NCI-H345 (cell line): ENCODE measurements around the gene CWF19L2.
"Not testable (repeated sequence)": the region's sequence is repeated elsewhere in the genome, so short reads cannot be mapped to it uniquely, and the experiment has no call there.

ENCODE experiments used
- DNase-seq: peaks from one replicate; lab custom pipeline; 2025; lab: John Stamatoyannopoulos, UW

Gene CWF19L2

DNA sequence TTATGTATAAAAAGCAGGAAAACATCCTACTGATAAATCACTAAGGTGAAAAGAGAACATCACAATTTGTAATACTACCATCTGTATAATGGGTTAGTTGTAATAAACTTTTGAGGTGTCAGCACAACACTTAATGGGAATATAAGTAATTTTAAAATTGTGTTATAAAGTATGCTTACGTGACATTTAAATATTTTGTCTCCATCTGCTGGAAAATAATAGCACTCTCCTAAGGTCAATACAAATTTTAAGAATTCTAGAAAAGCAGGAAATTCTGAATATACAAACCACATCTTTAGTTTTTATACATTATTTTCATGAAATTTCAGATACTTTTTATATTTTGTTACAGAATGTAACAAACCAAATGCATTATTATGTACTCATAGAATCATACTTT lies 19.5 kb downstream of the CWF19L2 start:
- no peak for DNase-seq

DNA sequence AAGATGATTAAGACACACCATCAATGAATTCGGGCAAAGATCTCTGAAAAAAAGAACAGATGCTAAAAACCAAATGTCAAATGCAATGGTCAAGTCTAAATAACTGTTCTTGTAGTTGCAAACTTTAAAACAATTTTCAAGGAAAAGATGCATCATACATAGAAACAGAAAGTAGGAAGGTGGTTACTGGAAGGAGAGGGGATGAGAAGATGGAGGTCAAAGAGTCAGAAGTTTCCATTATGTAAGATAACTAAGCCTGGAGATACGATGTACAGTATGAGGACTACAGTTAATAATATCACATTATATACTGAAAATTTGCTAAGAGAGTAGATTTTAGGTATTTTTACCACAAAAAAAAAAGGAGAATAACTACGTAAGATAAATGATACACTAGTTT lies 27.1 kb downstream of the CWF19L2 start:
- no peak for DNase-seq

DNA sequence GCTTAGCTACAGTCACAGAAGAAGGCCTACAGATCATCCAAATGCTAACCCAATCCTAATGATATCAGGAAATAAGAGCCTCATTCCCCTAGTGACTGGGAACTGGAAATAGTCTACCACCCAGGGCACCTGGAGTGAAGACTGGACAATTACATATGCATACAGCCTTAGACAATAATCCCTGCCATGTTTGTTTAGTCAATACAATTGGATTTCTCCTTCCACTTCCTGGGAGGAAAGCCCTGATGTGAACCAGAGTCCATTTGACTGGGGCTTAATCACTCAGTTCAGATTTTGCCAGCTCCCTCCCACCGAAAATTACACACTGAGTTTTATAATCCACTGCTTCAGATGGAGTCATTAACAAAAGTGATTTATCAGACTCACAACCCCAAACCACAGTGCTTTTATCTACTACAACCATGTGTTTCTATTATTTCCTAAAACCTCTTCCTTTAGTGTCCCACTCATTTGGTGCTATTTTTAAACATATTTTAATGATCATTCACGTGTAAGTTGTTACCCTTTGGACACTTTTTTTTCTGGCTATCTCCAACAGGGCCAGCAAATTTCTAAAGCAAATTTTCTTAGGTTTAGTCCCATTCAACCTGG lies 29.9 kb downstream of the CWF19L2 start:
- no peak for DNase-seq

DNA sequence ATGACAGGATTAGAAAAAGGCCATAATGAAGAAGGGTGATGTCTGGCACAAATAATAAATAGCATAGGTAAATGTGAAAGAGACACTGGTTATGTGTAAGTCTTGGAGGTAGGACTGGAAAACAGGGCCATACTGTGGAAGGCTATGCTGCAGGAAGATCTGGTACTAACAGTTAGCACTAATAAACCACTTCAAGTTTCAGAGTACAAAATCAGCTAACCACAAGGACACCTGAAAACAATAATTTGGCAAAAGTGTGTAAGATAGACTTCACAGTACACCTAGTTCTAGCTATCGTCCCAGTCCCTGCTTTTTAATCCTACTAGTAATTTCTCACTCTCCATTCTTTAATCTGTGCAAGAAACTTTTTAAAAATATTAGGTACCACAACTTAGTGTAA lies 44.3 kb downstream of the CWF19L2 start:
- DNase-seq, result no peak

DNA sequence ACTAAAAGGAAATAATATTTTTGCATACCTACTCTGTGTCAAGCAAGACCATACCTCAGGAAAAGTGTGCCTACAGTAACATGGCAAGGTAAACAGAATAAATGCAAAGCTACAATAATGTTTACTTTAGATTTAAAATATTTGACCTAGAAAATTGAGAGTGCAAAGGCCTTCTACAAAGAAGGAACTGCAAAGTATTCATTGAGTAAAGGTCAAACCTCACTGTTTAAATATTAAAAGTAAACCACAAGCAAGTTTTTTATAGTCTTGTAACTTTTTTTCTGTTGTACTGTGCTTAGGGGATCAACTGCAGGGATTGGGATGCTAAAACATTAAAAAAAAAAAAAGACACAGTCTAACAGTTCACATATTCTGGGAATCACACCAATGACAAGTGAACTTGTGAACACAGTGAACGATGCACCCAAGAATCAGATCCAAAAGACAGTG lies 48.8 kb downstream of the CWF19L2 start:
- DNase-seq, result no peak

DNA sequence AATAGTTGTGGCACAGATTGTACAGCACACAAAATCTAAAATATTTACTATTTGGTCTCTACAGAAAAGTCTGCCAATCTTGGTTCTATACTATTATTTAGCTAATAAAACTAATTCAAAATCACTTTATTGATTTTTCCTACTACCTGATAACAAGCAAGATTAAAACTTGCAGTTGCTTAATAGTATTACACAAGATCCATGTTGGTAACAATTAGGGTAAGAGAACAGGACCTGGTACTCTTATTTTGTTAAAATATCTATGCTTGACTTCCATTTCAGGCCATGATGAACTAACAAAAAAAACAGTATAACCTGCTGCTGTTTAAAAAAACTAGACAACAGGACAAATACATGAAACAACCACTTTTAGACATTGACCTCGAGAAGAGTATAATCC lies 52.4 kb downstream of the CWF19L2 start:
- no peak for DNase-seq

DNA sequence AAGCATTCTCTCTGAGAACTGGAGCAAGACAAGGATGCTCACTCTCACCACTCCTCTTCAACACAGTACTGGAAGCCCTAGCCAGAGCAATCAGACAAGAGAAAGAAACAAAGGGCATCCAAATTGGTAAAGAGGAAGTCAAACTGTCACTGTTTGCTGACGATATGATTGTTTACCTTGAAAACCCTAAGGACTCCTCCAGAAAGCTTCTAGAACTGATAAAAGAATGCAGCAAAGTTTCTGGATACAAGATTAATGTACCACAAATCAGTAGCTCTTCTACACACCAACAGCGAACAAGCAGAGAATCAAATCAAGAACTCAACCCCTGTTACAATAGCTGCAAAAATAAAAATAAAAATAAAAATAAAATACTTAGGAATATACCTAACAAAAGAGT lies 56.5 kb downstream of the CWF19L2 start:
- DNase-seq, result not testable (repeated sequence)

DNA sequence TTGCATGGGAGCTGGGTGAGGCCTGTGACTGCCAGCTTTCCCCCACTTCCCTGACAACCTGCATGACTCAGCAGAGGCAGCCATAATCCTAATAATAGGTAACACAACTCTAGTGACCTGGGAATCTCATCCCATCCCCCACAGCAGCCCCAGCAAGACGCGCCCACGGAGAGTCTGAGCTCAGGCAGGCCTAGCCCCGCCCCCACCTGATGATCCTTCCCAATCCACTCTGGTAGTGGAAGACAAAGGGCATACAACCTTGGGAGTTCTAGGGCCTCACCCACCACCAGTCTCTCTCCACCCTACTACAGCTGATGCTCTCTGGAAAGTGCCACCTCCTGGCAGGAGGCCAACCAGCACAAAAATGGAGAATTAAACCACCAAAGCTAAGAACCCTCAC lies 60.3 kb downstream of the CWF19L2 start:
- DNase-seq, result no peak

DNA sequence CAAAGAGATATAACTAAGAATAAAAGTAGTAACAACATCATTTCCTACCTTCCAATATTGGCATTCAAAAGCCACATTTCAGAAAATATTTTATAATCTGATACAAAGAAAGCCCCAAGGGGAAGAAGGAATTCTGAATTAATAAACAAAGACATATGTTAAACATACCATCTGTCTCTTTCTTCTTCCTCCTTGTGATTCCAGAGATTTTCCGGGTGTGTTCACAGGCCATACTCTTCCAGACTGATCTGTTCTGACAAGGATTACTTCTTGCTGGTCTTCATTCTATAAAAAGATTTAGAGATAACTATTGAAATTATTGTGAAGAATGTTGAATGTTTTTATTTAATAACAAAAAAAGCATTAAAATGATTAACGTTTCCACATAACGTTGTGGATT lies 65.0 kb downstream of the CWF19L2 start:
- DNase-seq, result no peak

DNA sequence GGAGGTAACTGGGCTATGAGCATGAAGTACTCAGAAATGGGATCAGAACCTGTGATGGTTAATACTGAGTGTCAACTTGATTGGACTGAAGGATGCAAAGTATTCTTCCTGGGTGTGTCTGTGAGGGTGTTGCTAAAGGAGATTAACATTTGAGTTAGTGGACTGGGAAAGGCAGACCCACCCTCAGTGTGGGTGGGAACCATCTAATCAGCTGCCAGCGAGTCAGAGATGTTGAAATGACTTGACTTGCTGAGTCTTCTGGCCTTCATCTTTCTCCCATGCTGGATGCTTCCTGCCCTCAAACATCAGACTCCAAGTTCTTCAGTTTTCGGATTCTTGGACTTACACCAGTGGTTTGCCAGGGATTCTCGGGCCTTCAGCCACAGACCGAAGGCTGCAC lies 66.9 kb downstream of the CWF19L2 start:
- DNase-seq, result not testable (repeated sequence)

DNA sequence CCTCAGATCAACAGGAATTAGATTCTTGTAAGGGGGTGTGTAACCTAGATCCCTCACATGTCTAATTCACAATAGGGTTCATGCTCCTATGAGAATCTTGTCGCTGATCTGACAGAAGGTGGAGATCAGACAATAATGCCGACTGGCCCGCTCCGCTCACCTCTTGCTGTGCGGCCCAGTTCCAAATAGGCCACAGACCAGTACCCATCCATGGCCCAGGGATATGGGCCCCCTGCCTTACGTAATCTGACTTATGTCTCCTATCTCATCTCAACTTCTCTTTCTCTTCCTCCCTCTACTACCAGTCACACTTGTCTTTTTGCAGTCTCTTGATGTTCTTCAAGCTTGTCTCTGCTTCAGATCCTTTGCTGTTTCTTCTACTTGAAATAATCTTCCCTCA lies 70.0 kb downstream of the CWF19L2 start:
- DNase-seq, result no peak

DNA sequence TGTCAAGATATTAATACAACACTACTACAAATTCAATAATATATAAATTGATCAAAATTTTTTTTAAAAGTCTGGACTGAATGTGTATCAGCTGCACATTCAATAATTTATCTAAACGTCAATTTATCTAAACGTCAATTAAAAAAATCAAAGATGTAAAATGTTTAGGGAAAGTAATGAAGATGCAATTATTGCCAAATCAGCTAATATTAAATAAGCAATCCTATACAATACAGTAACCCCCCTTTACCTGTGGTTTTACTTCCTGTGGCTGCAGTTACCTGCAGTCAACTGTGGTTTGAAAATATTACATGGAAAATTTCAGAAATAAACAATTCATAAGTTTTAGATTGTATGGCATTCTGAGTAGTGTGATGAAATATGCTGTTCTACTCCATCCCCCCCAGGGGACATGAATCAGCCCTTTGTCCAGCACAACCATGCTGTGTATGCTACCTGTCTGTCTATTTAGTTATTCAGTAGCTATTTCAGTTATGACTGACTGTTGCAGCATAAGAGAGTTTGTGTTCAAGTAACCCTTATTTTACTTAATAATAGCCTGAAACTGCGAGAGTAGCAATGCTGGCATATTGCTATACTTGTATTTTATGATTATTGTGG lies 72.2 kb downstream of the CWF19L2 start:
- no peak for DNase-seq

DNA sequence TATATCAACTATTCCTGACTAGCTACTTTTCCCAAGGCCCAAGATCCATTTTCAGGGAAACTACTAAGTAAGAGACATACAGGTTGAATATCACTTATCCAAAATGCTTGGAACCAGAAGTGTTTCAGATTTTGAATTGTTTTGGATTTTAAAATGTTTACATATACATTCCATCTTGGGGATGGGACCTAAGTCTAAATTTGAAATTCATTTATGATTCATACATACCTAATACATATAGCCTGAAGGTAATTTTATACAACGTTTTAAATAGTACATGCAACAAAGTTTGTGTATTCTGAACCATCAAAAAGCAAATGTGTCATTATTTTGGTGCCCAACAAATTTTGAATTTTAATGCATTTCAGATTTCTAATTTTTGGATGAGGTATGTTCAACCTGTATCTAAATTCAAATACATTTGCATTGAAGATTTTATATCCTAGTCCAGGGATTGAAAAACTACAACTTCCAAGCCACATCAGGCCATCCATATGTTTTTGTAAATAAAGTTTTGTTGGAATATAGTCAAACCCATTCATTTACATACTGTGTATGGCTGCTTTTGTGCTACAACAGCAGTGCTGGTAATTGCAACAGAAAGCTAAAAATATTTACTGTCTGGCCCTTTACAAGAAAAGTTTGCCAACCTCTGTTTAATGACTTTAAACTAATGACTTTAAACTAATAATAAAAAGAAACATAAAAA lies 73.3 kb downstream of the CWF19L2 start:
- DNase-seq, result no peak

DNA sequence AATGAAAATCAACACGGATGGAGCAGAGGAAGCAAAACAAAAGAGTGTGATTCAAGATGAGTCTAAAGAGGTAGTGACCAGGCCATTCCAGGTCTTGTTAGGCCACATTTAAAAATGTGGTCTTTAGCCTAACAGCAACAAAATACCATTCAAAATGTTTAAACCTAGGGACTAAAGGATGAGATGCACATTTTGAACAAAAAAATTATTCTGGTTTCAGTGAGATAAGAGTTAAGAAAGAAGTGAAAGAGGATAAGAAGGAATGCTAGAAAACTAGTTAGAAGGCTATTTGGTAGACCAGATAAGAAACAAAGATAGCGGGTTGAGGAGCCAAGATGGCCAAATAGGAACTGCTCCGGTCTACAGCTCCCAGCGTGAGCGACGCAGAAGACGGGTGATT lies 85.2 kb downstream of the CWF19L2 start:
- no peak for DNase-seq

DNA sequence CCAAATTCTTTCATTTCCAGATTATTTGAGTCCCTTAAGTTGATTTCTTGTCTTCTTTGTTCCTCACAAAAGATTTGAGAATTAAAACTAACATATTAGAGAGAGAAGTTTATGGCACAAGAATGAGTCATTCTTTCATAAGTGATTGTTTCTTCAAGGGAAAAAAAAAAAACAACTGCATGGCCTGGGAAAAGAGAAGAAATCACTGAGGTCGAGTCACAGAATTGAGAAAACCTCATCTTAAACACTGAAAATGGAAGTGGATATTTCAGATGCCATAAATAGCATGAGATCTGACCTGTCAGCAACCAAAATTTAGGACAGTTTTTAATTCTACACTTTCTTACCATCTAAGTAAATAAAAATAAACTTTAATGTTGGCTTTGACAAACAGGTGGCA lies 87.2 kb downstream of the CWF19L2 start:
- DNase-seq, result no peak

DNA sequence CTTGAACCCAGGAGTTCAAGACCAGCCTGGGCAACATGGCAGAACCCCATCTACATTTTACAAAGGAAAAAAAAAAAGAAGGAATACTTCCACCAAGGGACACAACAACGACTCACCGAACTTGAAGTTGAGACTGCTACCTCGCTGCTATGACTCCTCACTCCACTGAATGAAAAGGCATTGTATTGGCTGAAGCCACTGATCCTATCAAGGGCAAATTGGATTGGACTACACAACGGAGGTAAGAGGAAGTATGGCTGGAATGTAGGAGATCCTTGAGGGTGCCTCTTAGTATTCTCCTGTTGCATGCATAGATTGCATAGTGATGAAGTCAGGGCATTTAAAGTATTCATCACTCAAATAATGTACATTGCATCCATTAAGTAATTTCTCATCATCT lies 97.9 kb downstream of the CWF19L2 start:
- no peak for DNase-seq

DNA sequence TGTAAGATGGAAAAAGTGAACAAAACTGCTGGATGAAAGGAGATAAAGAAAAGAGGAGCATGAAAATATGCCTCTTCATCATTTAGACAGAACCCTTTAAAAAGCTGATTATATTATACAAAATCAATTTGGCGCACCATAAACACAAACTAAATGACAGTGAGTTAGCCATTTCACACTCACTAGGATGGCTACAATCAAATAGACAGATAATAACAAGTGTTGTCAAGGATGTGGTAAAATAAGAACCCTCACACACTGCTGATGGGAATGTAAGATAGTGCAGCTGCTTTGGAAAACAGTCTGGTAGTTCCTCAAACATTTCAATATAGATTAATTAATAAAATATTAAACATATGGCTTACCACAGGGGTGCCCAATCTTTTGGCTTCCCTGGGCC lies 99.7 kb downstream of the CWF19L2 start:
- DNase-seq, result no peak

DNA sequence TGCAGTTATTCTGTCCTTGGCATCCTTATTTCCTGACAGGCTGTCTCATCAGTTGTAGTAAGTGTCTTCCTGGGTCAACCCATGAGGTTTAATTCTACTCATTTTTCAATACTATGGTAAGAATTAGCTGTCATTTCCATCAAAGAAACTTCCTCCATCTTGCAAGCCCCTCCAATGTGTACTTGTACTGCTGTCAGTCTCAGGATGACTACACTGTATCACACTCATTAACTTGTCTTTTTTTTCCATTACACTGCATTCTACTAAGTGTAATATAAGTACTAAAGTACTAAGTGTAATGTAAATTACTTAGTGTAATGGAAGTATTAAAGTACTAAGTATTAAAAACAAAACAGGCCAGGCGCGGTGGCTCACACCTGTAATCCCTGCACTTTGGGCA lies 102.8 kb downstream of the CWF19L2 start:
- no peak for DNase-seq

DNA sequence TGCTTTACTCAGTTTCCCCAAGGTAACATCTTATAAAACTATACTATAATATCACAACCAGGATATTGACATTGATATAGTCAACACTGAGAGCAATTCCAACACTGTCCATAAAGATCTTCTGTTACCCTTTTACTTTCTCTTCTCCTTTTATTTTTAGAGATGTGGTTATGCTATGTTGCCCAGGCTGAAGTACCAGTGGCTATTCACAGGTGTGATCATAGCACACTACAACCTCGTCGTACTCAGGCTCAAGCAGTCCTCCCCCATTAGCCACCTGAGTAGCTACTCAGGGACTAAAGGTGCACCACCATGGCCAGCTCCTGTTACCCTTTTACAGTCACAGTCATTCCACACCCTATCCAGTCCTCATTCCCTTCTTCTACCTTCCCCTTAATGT lies 119.7 kb downstream of the CWF19L2 start:
- DNase-seq, result no peak

DNA sequence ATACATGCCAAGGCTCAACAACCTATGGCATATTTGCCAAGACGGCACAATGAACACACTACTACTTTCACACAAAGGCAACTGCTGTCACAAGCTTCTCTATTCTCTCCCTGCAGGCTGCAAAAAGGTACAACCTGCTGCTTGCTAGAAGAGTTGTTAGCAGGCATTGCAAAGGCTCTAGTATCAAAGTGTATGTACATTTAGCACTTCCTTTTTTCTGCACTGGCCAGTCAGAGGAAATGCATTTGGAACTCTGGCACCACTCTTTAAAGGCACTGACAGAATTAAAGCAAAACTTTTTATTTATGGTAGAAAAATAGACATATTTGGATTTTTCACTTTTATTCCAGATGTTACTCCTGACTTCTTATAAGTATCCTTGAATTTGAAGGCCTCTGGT lies 125.9 kb downstream of the CWF19L2 start:
- DNase-seq, result no peak

DNA sequence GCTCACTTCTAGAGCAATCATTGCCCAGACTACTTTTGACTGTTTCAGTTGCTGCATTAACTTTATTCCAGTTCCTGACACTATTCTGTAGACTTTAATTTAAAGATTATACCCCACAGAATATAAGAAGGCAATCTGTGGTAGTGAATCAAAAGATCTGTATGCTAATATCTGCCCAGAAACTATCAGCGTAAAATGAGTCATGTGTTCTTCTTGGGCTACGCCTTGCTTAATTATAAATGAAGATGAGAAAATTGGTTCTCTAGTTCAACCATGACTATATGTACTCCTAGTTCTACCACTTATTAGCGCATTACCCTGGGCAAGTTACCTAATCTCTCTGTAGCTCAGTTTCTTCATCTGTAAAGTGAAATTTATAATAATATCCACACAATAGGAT lies 128.5 kb downstream of the CWF19L2 start:
- DNase-seq, result no peak

DNA sequence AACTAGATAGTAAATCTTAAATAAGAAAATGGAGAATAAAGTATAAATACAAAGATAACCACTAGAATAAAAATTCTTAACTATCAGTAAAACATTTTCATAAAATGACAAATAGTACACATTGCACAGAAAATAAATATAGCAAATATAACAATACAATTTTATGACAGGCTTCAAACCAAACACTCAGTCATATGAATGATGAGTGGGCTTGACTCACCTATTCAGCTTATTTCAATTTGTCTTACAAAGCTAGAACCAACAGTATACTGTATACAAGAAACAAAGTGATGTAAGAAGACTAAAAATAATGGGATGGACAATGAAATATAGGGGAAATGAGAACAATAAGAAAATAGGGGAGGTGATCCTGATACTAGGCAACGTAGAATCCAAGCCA lies 141.2 kb downstream of the CWF19L2 start:
- DNase-seq, result no peak

DNA sequence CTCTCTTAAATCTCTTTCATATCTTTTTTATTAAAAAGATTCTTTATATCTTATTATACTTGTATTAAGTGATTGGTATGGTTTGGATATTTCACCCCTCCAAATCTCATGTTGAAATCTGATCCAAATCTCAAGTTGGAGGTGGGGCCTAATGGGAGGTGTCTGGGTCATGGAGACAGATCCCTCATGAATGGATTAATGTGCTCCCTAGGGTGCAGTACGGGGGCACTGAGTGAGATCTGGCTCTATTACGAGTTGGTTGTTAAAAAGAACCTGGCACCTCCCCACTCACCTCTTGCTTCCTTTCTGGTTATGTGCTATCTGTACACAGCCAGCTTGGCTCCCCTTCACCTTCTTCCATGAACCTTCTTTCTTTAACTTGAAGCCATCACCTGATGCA lies 149.6 kb downstream of the CWF19L2 start:
- no peak for DNase-seq

DNA sequence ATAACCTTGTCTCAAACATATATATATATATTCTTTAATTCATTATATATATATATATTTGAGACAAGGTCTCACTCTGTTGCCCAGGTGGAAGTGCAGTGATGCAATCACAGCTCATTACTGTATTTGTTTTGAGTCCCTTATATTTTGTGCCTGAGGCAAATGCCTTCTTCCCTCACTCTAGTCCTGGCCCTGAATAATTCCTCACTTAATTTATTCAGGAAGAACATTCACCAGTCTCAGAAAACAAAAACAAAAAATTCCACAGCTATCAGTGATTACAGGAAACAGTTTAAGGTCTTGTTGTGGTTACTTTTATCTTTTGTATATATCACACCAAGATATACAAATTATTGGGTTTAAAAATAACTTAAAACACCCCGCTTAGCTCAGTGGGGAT lies 155.7 kb downstream of the CWF19L2 start:
- DNase-seq, result no peak
